ENCODE data around the gene CLCN6.

CLCN6 gene

GRCh38 chr1:11888206-11888876 is 82.3 kb downstream of the CLCN6 start:
- H3K9me3 ChIP-seq (ENCODE audit: control insufficient read depth, insufficient read depth, low read length), result no peaks in the 10 kb centered on the region
- no peaks in the 10 kb centered on the region for H3K27me3 ChIP-seq (ENCODE audit: control insufficient read depth, insufficient read depth, low read length)
- no peak overlapping the region for H3K27ac ChIP-seq (ENCODE audit: low read depth, low read length)
- no peak overlapping the region for H3K9ac ChIP-seq (ENCODE audit: low read depth, low read length)
- H3K4me1 ChIP-seq (ENCODE audit: control insufficient read depth, insufficient read depth, low read length), result no peaks in the 10 kb centered on the region
- H3K4me3 ChIP-seq (ENCODE audit: low read depth, low read length), result no peak overlapping the region
- H3K36me3 ChIP-seq (ENCODE audit: control insufficient read depth, insufficient read depth, low read length), result no peaks in the 10 kb centered on the region

GRCh38 chr1:11888877-11889208 is 82.9 kb downstream of the CLCN6 start:
- H3K9me3 ChIP-seq (ENCODE audit: control insufficient read depth, insufficient read depth, low read length), result no peaks in the 10 kb centered on the region
- H3K4me1 ChIP-seq (ENCODE audit: control insufficient read depth, insufficient read depth, low read length), result no peaks in the 10 kb centered on the region
- no peaks in the 10 kb centered on the region for H3K27me3 ChIP-seq (ENCODE audit: control insufficient read depth, insufficient read depth, low read length)
- H3K36me3 ChIP-seq (ENCODE audit: control insufficient read depth, insufficient read depth, low read length), result no peaks in the 10 kb centered on the region
- no peak overlapping the region for H3K4me3 ChIP-seq (ENCODE audit: low read depth, low read length)
- no peak overlapping the region for H3K9ac ChIP-seq (ENCODE audit: low read depth, low read length)
- no peak overlapping the region for H3K27ac ChIP-seq (ENCODE audit: low read depth, low read length)

GRCh38 chr1:11891433-11892186 is 85.6 kb downstream of the CLCN6 start:
- Histone ChIP-seq H3K27me3 (ENCODE audit: control insufficient read depth, insufficient read depth, low read length) (no peaks in the 10 kb centered on the region), H3K9ac (ENCODE audit: low read depth, low read length) (no peak overlapping the region), H3K4me3 (ENCODE audit: low read depth, low read length) (no peak overlapping the region), H3K4me1 (ENCODE audit: control insufficient read depth, insufficient read depth, low read length) (no peaks in the 10 kb centered on the region), H3K36me3 (ENCODE audit: control insufficient read depth, insufficient read depth, low read length) (no peaks in the 10 kb centered on the region), H3K27ac (ENCODE audit: low read depth, low read length) (no peak overlapping the region), H3K9me3 (ENCODE audit: control insufficient read depth, insufficient read depth, low read length) (no peaks in the 10 kb centered on the region)
